NCI-H2227 (cell line): Measurements from ENCODE around the gene ASCC3.

Source experiments
- DNase-seq: peaks from one replicate; lab custom pipeline; 2025; ENCODE audit not compliant: unreplicated experiment; lab: John Stamatoyannopoulos, UW

Gene ASCC3

DNA sequence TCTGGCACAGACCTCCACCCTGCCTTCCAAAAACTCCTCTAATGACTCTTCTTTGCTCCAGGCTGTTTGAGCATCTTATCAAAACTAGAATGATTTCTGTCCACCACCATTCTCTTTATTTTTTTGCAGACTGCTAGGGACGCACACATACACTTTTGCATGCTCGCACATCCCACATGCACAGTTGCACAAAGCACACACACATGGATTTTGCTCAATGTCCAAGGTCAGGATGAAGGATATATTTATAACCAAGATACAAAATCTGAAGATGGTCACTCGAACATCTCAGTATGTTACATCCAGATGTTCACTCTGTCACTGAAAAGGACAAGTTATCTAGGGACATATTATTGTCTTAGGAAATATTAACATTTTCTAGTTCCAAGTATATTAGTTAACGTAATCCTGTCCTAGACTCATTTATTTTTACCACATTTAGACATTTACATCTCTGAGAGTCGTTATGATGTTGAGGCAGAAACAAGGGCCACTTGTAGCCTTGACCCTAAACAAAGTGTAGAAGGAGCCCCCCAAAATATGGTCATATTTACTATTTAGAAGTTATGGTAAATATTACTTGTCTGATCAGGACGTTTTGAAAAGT is 413.0 kb downstream of the ASCC3 start:
- DNase-seq: no peak

DNA sequence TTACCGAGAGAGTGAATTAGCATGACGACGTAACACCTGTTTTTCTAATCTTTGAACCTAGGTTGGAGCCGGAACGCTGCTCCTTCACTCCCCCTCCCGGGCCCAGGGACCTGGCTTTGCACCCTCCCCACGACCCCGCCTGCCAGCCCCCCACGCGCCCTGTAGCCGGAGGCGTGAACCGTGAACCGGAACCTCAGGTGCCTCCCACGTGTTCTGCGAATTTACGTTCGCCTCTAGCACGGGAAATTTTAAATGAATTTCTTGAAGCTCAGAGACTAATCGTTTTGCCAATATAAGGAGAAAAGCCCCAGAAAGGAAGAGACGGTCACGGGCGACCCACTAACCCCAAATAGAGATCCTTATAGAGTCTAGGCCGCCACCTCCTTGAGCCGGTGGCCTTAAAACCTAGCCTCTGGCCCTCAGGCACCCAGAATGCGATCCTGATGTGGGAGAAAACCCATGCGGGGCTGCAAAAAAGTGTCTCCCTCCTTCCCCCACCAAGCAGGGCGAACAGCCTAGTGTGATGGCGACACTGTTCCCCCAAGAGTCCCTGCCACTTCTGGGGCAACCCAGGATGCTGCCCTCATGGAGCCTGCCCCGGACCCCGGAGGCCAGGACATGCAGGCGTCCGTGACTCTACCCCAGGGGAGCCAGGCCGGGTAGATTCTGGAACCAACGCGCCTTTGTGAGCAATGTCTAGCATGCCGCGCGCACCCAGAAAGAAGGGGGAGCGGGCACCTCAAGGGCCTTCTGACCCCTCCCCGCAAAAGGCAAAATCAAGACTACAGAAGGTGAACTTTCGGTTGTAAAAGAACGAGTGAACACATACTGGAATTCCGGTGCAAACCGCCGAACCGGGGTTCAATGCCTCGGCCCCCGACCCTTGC is 413.8 kb downstream of the ASCC3 start:
- DNase-seq: no peak

DNA sequence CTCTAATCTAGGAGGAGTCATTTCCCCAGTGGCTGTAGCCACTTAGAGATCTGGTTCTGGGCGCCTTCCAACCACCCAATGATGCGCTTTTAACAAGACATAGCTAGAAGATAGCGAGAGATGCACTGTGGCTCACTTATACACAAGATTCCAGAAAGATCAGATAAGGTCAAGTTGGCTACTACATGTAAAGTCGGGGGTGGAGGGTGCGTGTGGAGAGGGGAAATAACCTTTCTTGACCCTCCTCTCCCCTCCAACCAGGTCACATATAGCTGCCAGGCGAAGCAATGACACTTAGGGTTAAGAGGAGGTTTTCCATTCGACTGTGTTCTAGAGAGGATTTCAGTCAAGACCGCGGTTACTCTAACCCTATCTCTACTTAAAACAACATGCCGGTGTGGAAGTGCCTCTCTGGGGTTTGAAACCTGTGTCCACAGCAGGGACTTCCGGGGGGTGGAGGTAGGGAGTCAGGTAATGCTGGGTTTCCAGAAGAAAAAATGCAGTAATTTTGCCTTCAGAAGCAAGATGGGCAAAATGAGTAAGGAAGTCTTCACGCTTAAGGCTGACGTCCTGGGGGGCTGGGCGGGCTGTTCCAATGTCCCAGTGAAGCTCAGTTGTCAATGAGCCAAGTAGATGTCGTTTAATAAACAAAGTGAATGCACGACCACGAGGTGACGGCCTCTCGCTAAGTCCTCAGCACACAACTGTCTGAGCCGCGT is 414.6 kb downstream of the ASCC3 start:
- DNase-seq: no peak

DNA sequence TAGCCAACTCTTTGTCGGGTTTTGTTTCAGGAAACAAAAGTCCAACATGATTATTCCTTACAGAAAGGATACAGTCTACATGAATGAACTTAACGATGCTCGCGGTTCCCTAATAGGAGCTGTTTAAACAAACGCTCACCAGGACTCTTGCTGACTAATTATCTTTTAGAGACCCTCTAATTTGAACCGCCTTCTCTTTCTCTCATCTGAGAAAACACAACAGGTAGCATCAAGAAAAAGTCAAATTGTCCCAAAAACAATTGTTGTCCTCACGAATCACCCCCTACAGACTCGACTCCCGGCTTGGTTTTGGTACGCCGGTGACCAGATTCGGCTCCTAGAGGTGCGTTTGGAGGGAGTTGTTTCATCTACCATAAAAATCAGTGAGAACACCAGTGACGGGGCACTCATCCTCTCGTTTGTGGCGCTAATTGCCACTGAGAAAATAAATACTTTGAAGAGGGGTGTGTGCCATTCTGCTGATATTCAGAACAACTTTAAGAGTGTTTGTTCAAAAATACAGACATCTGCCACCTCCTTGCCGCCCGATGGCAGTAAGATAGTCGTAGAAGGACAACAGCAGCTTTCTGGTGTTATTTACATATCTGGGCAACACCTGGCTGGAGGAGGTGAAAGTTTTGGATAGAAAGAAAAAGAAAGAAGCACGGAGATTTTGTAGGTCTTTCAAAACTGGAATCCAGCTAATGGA is 415.3 kb downstream of the ASCC3 start:
- DNase-seq: no peak

DNA sequence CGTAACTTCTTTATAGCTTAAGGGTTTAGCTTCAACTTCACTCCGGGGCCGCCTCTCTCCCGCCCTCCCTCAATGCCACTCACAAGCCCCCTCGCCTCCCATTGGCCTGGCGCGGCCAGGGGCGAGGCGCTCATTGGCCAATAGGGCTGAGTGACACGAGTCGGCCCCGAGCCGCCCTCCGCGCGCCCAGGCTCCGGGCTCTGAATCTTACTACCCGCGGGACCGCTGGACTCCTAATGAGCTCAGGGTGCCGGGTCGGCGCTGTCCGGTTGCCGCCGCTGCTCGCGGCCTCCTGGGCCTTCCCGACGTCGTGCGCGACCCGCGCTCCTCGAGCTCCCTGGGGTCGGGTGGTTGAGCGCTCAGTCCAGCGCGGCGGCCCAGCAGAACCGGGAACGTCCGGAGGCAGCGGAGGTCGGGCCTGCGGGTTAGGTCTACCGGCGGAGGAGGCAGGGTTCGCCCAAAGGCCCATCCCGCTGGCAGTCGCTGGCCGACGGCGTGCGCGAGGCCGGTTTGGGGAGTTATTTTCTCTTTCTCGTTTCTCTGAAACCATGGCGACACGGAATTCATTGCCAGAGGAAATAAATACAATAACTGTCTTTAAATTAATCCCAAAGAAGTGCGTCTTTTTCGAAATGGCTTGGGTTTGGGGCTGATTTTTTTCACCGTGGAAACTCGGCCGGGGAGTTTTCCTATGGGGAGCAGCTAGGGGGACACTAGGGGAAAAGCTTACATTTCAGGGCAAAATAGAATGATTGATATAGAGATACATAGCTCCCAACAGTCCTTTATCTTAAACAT is 416.0 kb downstream of the ASCC3 start, which contains the start of gene SIM1:
SIM1 (minus strand) TSS at position 19 of the 798 bp plus-strand sequence. CDS start 1,453 bp downstream, outside the sequence.
- no peak for DNase-seq

DNA sequence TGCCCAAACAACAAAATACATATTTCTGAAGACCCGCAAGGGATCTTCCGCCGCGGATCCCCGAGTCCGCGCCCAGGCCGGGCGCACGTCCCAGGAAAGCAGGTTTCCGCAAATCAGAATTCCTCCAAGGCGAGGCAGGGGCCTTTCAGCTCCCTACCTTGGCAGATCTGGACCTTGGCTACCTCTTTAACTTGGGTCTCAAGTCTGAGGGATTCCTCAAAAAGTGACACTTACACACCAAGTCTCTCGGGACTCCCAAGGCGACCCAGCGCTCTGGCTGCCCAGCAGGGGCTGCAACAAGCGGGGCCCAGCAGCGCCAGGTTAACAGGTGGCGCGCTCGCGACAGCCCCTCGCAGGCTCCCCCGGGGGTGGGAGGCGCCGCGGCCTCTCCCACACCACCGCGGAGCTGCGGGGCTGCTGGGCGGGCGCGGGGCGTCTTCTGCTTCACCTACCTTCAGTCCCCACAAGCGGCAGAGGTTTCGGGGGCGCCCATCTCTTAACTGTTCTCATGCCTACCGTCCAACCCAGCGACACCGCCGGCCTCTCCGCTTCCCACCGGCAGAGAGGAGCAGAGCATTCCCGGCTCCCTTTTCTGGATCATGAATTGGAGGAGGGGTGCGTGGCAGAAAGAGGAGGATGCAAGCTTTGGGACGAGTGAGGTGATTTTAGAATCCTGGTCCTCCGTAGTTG is 416.8 kb downstream of the ASCC3 start:
- no peak for DNase-seq

DNA sequence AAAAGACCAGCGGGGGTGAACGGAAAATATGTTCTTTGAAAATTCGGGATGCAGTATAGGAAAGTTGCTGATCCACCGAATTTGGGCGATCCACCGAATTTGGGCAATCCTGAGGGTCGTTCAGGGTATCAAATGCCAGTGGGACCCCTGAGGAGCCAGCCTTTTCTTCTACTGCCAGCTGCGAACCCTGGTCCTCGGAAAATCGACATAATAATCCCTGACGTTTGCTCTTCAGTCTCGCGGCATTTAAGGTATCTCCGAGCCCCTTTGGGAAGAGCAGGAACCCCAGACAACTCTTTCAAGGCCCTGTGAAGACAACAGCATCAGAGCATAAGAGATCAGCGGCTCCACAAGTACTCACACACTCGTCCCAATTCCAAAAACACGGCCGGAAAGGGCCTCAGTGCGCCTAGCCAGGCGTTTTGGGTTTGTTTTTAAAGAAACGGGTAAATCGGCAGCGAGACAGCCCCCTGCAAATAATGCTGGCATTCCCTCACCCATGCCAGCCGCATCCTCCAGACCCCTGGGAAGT is 417.4 kb downstream of the ASCC3 start:
- DNase-seq: no peak

DNA sequence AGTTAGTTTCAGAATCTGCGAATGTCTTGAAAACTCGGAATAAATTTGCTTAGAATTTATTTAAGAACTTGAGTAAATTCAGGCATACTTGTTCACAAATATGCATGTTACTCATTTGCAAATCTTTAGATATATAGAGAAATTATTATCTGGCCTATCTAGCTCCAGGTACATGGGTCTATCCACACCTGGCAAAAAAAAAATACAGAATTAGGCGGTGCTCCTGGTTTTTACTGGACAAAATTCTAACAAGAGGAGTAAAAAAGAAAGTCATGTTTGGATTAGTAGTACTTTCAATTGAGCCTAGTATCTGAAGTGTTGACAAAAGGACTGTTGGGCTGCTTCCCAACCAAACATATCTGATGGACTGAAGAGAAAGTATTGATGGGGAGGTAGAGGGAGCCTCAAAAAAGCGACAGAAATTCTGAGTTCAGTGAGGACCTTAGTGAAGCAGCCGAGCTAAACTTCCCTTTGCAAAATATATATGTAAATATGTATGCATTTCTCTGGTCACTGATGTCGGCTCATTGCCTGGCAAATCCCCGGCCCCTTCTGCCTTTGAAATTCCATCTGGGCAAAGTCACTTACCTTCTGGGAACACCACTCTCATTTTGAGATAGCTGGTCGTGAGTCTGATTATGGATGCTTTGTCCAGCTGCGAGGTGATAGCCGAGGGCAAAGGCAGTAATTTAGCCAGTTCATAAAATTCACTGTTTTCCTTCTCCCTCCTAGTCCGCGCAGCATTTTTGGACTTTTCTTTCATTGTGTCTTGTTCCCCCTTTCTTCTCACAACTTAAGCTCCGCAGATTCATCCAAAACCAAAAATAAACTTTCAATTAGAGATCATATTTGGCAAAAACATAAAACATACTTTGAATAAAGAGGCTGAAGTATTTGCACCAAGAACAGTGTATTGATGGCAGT is 418.2 kb downstream of the ASCC3 start:
- no peak for DNase-seq

DNA sequence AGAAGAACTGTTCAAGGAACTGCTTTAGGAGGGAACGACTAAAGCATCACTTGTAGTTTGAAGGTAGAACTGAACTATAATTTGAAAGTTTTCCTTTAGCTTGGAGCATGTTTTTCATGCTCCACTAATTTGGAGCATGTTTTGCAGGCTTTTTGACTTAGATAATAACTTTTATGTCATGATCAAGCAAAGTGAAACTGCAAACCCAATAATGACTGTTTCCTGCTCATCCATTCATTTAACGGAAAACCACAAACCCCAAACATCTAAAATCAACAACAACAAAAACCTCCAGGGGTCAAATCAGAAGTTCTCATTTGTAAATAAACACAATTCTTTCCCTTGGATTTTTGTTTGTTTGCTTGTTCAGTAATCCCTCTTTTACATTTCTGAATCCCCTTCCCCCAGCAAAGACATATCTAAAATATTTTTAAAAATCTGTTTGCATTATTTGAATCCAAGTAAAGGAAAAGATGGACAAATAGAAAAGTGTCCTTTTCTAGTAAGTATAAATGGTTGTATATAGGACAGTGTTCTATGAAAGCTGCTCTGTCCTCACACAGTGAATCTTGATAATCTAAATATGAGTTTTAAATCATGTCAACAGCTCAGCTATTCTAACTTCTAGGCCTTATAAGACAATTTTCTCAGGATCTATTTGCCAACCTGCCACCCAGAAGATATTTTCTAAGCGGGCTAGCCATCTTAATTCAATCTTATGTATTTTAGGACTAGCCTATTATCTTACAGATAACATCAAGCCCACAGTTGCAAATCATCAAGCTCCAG is 419.0 kb downstream of the ASCC3 start:
- DNase-seq: no peak

DNA sequence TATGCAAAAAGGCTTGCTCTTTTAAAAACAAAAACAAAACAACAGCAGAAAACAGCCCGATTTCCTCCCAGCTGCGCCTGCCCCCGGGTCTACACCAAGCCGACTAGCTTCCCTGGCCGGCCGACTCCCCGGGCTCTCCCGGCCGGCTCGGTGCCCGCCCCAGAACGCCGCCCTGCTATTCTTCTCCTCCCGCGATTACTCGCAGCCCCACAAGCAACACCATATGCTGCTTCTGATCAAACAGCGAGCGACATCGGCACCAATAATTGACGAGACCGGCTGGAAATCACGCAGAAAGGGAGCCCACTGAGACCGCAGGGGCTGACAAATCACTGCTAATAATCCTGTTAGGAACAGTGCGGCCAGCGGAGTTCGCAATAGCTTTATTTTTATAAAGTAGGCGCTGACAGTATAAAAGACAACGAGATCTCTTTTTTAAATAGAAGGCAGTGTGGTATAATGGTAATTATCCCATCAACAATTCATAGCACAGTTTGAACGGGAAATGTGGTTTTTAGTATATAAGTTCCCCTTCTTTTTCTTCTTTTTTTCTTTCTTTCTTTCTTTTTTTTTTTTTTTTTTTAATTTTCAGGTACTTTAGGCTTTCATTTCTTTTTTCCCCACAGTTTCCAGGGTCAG is 419.7 kb downstream of the ASCC3 start:
- DNase-seq: peak; percentile 50

DNA sequence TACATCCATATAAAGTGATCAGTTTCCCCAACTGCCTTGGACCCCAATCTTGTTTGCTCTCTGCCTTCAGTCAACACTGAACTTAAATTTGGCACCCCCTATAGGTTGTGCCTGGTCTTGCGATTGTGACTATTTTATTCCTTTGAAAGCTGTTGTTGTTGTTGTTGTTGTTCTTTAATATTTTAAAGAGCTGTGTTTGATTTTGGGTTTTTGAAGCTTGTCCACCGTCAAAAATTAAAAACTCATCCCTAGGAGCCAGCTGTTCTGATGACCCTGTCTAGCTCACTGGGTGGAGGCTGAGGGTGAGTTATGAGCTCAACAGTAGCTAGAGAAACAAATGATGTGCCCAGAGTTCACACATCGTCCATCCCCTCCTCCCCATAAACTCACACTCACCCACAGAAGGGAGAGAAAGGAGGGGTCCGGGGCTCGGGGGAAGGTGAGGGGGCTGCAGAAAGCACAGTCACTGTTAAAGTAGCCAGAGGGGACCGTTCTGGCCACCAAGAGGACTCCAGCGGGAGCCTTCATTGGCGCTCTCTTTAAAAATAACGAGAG is 420.4 kb downstream of the ASCC3 start:
- peak; percentile 40 for DNase-seq

DNA sequence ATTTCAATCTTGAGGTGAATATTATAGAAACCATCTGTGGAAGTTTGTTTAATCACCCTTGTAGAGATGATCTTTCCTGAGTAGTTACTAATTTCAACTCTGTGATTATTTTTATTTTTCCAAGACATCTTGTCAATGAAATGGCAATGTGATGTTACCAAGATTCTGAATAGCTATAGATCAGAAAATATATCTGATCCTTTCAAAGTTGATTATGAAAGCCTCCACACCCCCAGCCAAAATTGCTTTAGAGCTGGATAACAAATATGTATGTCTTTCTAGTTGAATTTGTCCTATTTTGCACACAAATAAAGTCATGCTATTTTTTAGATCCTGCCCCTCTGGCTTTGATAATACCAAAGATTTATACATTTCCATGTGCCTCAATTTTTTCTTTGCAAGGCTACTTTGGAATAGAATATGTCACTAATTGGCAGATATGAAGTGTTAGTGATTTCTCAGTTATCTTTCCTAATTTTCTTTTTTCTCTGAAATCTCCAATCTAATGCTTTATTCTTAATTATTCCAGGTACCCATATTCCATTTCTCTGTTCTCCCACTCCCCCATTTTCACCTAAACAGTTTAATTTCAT is 421.4 kb downstream of the ASCC3 start:
- DNase-seq: no peak

DNA sequence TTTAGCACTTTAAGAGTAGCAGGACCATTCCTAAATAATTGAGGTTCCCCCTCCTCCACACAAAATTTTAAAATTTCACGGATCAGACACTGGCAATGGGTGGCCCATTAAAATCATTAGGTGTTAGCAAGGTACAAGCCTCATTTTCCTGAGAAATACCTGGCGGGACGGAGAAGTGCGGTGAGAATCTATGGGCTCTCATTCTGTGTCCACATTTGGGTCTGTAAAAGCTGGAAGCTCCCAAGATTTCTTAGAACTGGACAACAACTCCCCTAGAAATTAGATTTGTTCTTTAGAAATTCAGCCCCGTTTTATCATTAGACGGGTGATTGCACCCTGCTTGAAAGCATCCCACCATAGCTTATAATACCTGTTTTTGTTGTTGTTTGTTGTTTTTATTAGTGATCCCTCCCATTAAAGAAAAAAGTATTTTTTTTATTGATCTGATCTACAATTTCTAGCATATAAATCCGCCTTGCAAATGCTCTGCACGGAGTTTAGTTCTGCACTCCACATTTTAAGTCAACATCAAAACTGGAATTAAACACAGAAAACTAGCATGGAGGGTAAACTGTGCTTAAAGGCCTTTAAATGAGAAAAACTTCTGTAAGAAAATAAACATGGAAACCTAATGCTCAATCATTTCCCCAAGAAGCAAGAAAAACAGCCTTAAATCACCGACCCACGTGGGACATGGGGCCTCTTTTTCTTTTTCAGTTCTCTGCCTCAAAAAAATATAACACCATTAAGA is 422.1 kb downstream of the ASCC3 start:
- no peak for DNase-seq
